Neural progenitor cell (in vitro differentiated cells): ENCODE data around the gene TVP23A. TPM values are rescaled to one million over a fixed set of nuclear protein-coding genes. Genes with fewer than 3 reads are reported as not detected.
"Not testable (repeated sequence)": the region's sequence is repeated elsewhere in the genome, so short reads cannot be mapped to it uniquely, and the experiment has no call there.

Source experiments
- DNase-seq: peaks from one replicate; pipeline ENCODE4 v3.0.0-alpha.2; 2016; ENCODE audit warnings: low spot score
- H2AFZ ChIP-seq: fragments of 200-600 bp; sonication (generic); replicated peaks from 2 replicates; pipeline ENCODE4 v1.6.1; 2016; ENCODE audit warnings: antibody characterized with exemption
- H3F3A ChIP-seq: fragments of 200-600 bp; sonication (generic); 2 replicates; pipeline ENCODE4 v1.6.1; 2016; ENCODE audit warnings: antibody characterized with exemption, low read depth
- H3K27ac ChIP-seq: fragments of 200-600 bp; sonication (generic); 2 replicates; pipeline ENCODE4 v1.5.1; 2016; ENCODE audit warnings: mild to moderate bottlenecking
- H3K27me3 ChIP-seq: fragments of 200-600 bp; sonication (generic); 2 replicates; pipeline ENCODE4 v1.6.1; 2016; ENCODE audit warnings: mild to moderate bottlenecking, moderate library complexity
- H3K36me3 ChIP-seq: fragments of 200-600 bp; sonication (generic); 2 replicates; pipeline ENCODE4 v1.5.1; 2016
- H3K4me1 ChIP-seq: fragments of 200-600 bp; sonication (generic); 2 replicates; pipeline ENCODE4 v1.6.1; 2016; ENCODE audit warnings: mixed run types
- H3K4me2 ChIP-seq: fragments of 200-600 bp; sonication (generic); 2 replicates; pipeline ENCODE4 v1.6.1; 2016
- H3K4me3 ChIP-seq: fragments of 200-600 bp; sonication (generic); 2 replicates; pipeline ENCODE4 v1.5.1; 2016
- H3K79me2 ChIP-seq: fragments of 200-600 bp; sonication (generic); 2 replicates; pipeline ENCODE4 v1.6.1; 2016; ENCODE audit warnings: low read depth
- H3K9ac ChIP-seq: fragments of 200-600 bp; sonication (generic); 2 replicates; pipeline ENCODE4 v1.6.1; 2016
- H3K9me3 ChIP-seq: fragments of 200-600 bp; sonication (generic); 2 replicates; pipeline ENCODE4 v1.5.1; 2016; ENCODE audit warnings: low read depth
- H4K20me1 ChIP-seq: fragments of 200-600 bp; sonication (generic); 2 replicates; pipeline ENCODE4 v1.6.1; 2016; ENCODE audit warnings: low read depth
- H3K27ac Mint-ChIP-seq: 3 replicates; pipeline ENCODE4 v1.8.0; 2021; ENCODE audit warnings: mixed read lengths
- H3K27me3 Mint-ChIP-seq: 2 replicates; pipeline ENCODE4 v1.8.0; 2022; ENCODE audit warnings: low read depth, mild to moderate bottlenecking, inconsistent platforms, moderate library complexity, mixed read lengths; ENCODE audit not compliant: insufficient read depth
- H3K36me3 Mint-ChIP-seq: 3 replicates; pipeline ENCODE4 v1.8.0; 2021; ENCODE audit warnings: mixed read lengths
- H3K4me1 Mint-ChIP-seq: 3 replicates; pipeline ENCODE4 v1.8.0; 2021; ENCODE audit warnings: mixed read lengths
- H3K4me3 Mint-ChIP-seq: 3 replicates; pipeline ENCODE4 v1.8.0; 2021; ENCODE audit warnings: mild to moderate bottlenecking, moderate library complexity, mixed read lengths
- H3K9me3 Mint-ChIP-seq: 3 replicates; pipeline ENCODE4 v1.8.0; 2020; ENCODE audit warnings: mixed read lengths
- CTCF ChIP-seq: fragments of 200-600 bp; sonication (generic); IDR thresholded peaks from 2 replicates; pipeline ENCODE4 v1.5.1; 2017; ENCODE audit warnings: antibody characterized with exemption, mild to moderate bottlenecking
- EZH2 ChIP-seq: fragments of 200-600 bp; sonication (generic); IDR thresholded peaks from 2 replicates; pipeline ENCODE4 v1.6.1; 2017; ENCODE audit warnings: antibody characterized with exemption, mild to moderate bottlenecking, moderate library complexity
- EZH2phosphoT487 ChIP-seq: fragments of 200-600 bp; sonication (generic); IDR thresholded peaks from 2 replicates; pipeline ENCODE4 v1.6.1; 2017; ENCODE audit warnings: antibody characterized with exemption
- total RNA-seq: library from RNA; depleted of rRNA; stranded (reverse); fragments of >200 nt; gene quantifications from 2 replicates; pipeline ENCODE4 v1.2.3, GENCODE V29; 2015; ENCODE audit warnings: low replicate concordance

The TVP23A gene
- total RNA-seq, 1 donor from 2014 or later: 3.5 TPM

- Histone ChIP-seq H3K27me3 (no peaks in the 10 kb centered on the region), H3K4me3 (no peak overlapping the region), H3K4me1 (peaks cover 7% of the 10 kb centered on the region), H3K4me2 (no peak overlapping the region), H3K9me3 (no peaks in the 10 kb centered on the region), H3F3A (no peaks in the 10 kb centered on the region), H4K20me1 (no peaks in the 10 kb centered on the region), H3K27ac (no peak overlapping the region), H2AFZ (no peak overlapping the region), H3K79me2 (no peaks in the 10 kb centered on the region), H3K36me3 (no peaks in the 10 kb centered on the region), H3K9ac (no peak overlapping the region)
- peaks cover 10% of the 10 kb centered on the region for H3K4me1 Mint-ChIP-seq
- no peak for DNase-seq
- TF ChIP-seq EZH2phosphoT487: no peak
- no peak for TF ChIP-seq CTCF
- no peak for TF ChIP-seq EZH2
- peaks cover 2% of the 10 kb centered on the region for H3K27me3 Mint-ChIP-seq
- H3K4me3 Mint-ChIP-seq: no peak overlapping the region
- peaks cover 2% of the 10 kb centered on the region for H3K9me3 Mint-ChIP-seq
- no peak overlapping the region for H3K27ac Mint-ChIP-seq
- no peaks in the 10 kb centered on the region for H3K36me3 Mint-ChIP-seq
Observed at GRCh38 chr16:10782628-10783027, 36.0 kb downstream of the TVP23A start.

- Histone ChIP-seq H3K27ac (no peak overlapping the region), H3K4me1 (no peaks in the 10 kb centered on the region), H3K4me3 (no peak overlapping the region), H4K20me1 (no peaks in the 10 kb centered on the region), H3K9ac (no peak overlapping the region), H3K27me3 (no peaks in the 10 kb centered on the region), H3K36me3 (no peaks in the 10 kb centered on the region), H3K4me2 (no peak overlapping the region), H3K79me2 (no peaks in the 10 kb centered on the region), H2AFZ (no peak overlapping the region), H3F3A (no peaks in the 10 kb centered on the region), H3K9me3 (no peaks in the 10 kb centered on the region)
- peaks cover 2% of the 10 kb centered on the region for H3K9me3 Mint-ChIP-seq
- no peak for DNase-seq
- H3K4me3 Mint-ChIP-seq: no peak overlapping the region
- H3K27ac Mint-ChIP-seq: peak overlapping the region; percentile 32
- peaks cover 9% of the 10 kb centered on the region for H3K4me1 Mint-ChIP-seq
- H3K36me3 Mint-ChIP-seq: no peaks in the 10 kb centered on the region
- peaks cover 2% of the 10 kb centered on the region for H3K27me3 Mint-ChIP-seq
- TF ChIP-seq EZH2 (no peak), EZH2phosphoT487 (no peak), CTCF (no peak)
Observed at GRCh38 chr16:10780628-10781027, 38.0 kb downstream of the TVP23A start.

GRCh38 chr16:10779908-10780307, 38.7 kb downstream of the TVP23A start:
- not testable (repeated sequence) for H3F3A ChIP-seq, H4K20me1 ChIP-seq, H3K9me3 ChIP-seq, H3K79me2 ChIP-seq, H3K4me1 ChIP-seq, H3K27me3 Mint-ChIP-seq, H3K4me1 Mint-ChIP-seq, H3K4me3 ChIP-seq, H3K9ac ChIP-seq, H2AFZ ChIP-seq, H3K27me3 ChIP-seq, DNase-seq, H3K36me3 Mint-ChIP-seq, H3K27ac Mint-ChIP-seq, H3K36me3 ChIP-seq, H3K27ac ChIP-seq, H3K4me3 Mint-ChIP-seq, H3K4me2 ChIP-seq, H3K9me3 Mint-ChIP-seq

GRCh38 chr16:10777356-10777755, 41.2 kb downstream of the TVP23A start:
- H2AFZ ChIP-seq: no peak overlapping the region
- H3K36me3 Mint-ChIP-seq: no peaks in the 10 kb centered on the region
- peaks cover 11% of the 10 kb centered on the region for H3K4me1 Mint-ChIP-seq
- no peaks in the 10 kb centered on the region for H3K36me3 ChIP-seq
- no peaks in the 10 kb centered on the region for H4K20me1 ChIP-seq
- no peaks in the 10 kb centered on the region for H3K27me3 ChIP-seq
- no peaks in the 10 kb centered on the region for H3F3A ChIP-seq
- no peak overlapping the region for H3K4me3 Mint-ChIP-seq
- H3K79me2 ChIP-seq: no peaks in the 10 kb centered on the region
- no peak overlapping the region for H3K27ac Mint-ChIP-seq
- no peak overlapping the region for H3K4me3 ChIP-seq
- no peak overlapping the region for H3K27ac ChIP-seq
- DNase-seq: no peak
- peaks cover 2% of the 10 kb centered on the region for H3K9me3 Mint-ChIP-seq
- H3K4me1 ChIP-seq: no peaks in the 10 kb centered on the region
- H3K27me3 Mint-ChIP-seq: peaks cover 4% of the 10 kb centered on the region
- no peak overlapping the region for H3K4me2 ChIP-seq
- H3K9me3 ChIP-seq: no peaks in the 10 kb centered on the region
- no peak overlapping the region for H3K9ac ChIP-seq
- TF ChIP-seq EZH2 (no peak), EZH2phosphoT487 (no peak), CTCF (no peak)

- H3K36me3 Mint-ChIP-seq, H3K4me1 ChIP-seq, H3K9me3 ChIP-seq, H3K4me3 Mint-ChIP-seq, DNase-seq, H3K9me3 Mint-ChIP-seq, H3K9ac ChIP-seq, H3K27me3 ChIP-seq, H3K27me3 Mint-ChIP-seq, H3K4me2 ChIP-seq, H3F3A ChIP-seq, H3K27ac Mint-ChIP-seq, H2AFZ ChIP-seq, H3K79me2 ChIP-seq, H3K36me3 ChIP-seq, H3K4me3 ChIP-seq, H3K27ac ChIP-seq, H4K20me1 ChIP-seq: not testable (repeated sequence)
- H3K4me1 Mint-ChIP-seq: peaks cover 11% of the 10 kb centered on the region
Observed at GRCh38 chr16:10776923-10777322, 41.7 kb downstream of the TVP23A start.
